Measurements from ENCODE around the gene METTL5. TPM values are rescaled to one million over a fixed set of nuclear protein-coding genes. Genes with fewer than 3 reads are reported as not detected.

Gene METTL5
- total and polyA plus RNA-seq, 9 of the 15 experiments (the other 6 are each of a cell fraction or from before 2014, with no cell fraction given), result 149 to 471 (median 224) TPM

DNA sequence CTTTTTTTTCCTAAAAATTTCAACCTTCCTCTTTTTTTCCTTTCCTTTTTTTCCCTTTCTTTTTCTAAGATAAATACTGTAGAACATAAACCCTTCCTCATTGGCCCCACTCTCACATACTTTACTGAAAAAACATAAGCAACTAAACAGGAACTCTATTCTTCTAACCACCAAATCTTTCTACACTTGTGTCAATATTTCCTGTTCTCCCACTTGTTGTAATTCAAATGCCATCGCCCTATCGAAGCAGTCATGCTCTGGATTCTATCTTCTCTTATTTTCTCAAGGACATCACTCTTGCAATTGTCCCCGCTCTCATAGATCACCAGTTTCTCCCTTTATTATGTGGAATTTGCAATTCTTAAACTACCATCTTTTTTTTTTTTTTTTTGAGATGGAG is 46.3 kb downstream of the METTL5 start:
- 86% methylated on average over 3 of the region's 3 CpGs for WGBS (ENCODE audit: insufficient coverage, low coverage, missing lambda C conversion rate)
- Histone ChIP-seq H3K27ac (ENCODE audit: extremely low read depth, low read depth, low read length) (no peak overlapping the region), H3K4me3 (no peak overlapping the region), H3K27me3 (ENCODE audit: control insufficient read depth in 2 of 2, insufficient read depth in 2 of 2, low read length in 2 of 2) (no peaks in the 10 kb centered on the region), H2AFZ (ENCODE audit: low read depth, low read length) (no peak overlapping the region), H3K9me1 (ENCODE audit: control insufficient read depth, insufficient read depth, low read length) (no peaks in the 10 kb centered on the region), H3K9ac (ENCODE audit: insufficient read depth in 1 of 2, low read depth in 2 of 2, low read length in 2 of 2) (no peak overlapping the region), H3K4me1 (replicated peaks in 1 of 2; ENCODE audit: control insufficient read depth in 2 of 2, insufficient read depth in 2 of 2, low read length in 2 of 2) (peaks cover 0 to 6% of the 10 kb centered on the region in 2 experiments; a peak in 1 of 5 replicates), H3K9me3 (replicated peaks; ENCODE audit: control insufficient read depth, insufficient read depth, low read depth, low read length) (no peaks in the 10 kb centered on the region), H3K79me2 (ENCODE audit: control insufficient read depth, insufficient read depth, low read length) (no peaks in the 10 kb centered on the region), H3K4me2 (ENCODE audit: insufficient read depth, low read length) (no peak overlapping the region), H4K20me1 (replicated peaks; ENCODE audit: control insufficient read depth, insufficient read depth, low read length) (no peaks in the 10 kb centered on the region), H3K36me3 (ENCODE audit: control insufficient read depth, insufficient read depth, low read length) (no peaks in the 10 kb centered on the region)
- DNase-seq (ENCODE audit: extremely low read depth in 1 of 4, low spot score in 3 of 4) (no peak), ATAC-seq (no peak), FAIRE-seq (no peak)
- BruUV-seq (replicated peaks), result no TSS peak
- CTCF ChIA-PET (ENCODE audit: low intra/inter-chr PET ratio), result no interaction called here
- in situ Hi-C loops (cut with MboI) (no loop called here), intact Hi-C loops (cut with micrococcal nuclease) (no loop called here)
- TF ChIP-seq HSF4 (CRISPR knock-in tag; IDR thresholded peaks at IDR 0.05; ENCODE audit: borderline replicate concordance) (no peak), ZBTB1 (CRISPR knock-in tag; IDR thresholded peaks at IDR 0.05; ENCODE audit: borderline replicate concordance, low read depth) (no peak), BRD4 (IDR thresholded peaks at IDR 0.05) (no peak), TOE1 (IDR thresholded peaks at IDR 0.05; ENCODE audit: borderline replicate concordance) (no peak), TOE1 (CRISPR knock-in tag; IDR thresholded peaks at IDR 0.05; ENCODE audit: borderline replicate concordance, low read depth) (no peak), CBFB (CRISPR knock-in tag; IDR thresholded peaks at IDR 0.05) (no peak)
- TF ChIP-seq, protein P1, sequence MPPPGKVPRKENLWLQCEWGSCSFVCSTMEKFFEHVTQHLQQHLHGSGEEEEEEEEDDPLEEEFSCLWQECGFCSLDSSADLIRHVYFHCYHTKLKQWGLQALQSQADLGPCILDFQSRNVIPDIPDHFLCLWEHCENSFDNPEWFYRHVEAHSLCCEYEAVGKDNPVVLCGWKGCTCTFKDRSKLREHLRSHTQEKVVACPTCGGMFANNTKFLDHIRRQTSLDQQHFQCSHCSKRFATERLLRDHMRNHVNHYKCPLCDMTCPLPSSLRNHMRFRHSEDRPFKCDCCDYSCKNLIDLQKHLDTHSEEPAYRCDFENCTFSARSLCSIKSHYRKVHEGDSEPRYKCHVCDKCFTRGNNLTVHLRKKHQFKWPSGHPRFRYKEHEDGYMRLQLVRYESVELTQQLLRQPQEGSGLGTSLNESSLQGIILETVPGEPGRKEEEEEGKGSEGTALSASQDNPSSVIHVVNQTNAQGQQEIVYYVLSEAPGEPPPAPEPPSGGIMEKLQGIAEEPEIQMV (tag; conservative IDR thresholded peaks at IDR 0.05; ENCODE audit: low read depth), result no peak
- TF ChIP-seq, protein P2, sequence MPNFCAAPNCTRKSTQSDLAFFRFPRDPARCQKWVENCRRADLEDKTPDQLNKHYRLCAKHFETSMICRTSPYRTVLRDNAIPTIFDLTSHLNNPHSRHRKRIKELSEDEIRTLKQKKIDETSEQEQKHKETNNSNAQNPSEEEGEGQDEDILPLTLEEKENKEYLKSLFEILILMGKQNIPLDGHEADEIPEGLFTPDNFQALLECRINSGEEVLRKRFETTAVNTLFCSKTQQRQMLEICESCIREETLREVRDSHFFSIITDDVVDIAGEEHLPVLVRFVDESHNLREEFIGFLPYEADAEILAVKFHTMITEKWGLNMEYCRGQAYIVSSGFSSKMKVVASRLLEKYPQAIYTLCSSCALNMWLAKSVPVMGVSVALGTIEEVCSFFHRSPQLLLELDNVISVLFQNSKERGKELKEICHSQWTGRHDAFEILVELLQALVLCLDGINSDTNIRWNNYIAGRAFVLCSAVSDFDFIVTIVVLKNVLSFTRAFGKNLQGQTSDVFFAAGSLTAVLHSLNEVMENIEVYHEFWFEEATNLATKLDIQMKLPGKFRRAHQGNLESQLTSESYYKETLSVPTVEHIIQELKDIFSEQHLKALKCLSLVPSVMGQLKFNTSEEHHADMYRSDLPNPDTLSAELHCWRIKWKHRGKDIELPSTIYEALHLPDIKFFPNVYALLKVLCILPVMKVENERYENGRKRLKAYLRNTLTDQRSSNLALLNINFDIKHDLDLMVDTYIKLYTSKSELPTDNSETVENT (CRISPR knock-in tag; IDR thresholded peaks at IDR 0.05), result no peak
- TF ChIP-seq, protein P3, sequence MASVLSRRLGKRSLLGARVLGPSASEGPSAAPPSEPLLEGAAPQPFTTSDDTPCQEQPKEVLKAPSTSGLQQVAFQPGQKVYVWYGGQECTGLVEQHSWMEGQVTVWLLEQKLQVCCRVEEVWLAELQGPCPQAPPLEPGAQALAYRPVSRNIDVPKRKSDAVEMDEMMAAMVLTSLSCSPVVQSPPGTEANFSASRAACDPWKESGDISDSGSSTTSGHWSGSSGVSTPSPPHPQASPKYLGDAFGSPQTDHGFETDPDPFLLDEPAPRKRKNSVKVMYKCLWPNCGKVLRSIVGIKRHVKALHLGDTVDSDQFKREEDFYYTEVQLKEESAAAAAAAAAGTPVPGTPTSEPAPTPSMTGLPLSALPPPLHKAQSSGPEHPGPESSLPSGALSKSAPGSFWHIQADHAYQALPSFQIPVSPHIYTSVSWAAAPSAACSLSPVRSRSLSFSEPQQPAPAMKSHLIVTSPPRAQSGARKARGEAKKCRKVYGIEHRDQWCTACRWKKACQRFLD (CRISPR knock-in tag; IDR thresholded peaks at IDR 0.05), result no peak
- POLR2A ChIA-PET, result no interaction called here

Measured in K562 (cell line).